Activated T-cell treated with anti-CD3 and anti-CD28 coated beads for 4 hours (primary cell): ENCODE data around the gene GPR155.
"Not testable (repeated sequence)": the region's sequence is repeated elsewhere in the genome, so short reads cannot be mapped to it uniquely, and the experiment has no call there.

Source experiments
- DNase-seq: peaks from one replicate; pipeline ENCODE4 v3.0.0-alpha.2; 2020

GPR155 gene

GRCh38 chr2:174491947-174492346 is 5.1 kb upstream of the GPR155 start:
- DNase-seq = no peak

- DNase-seq = no peak
Observed at GRCh38 chr2:174490051-174490450, 3.2 kb upstream of the GPR155 start.

GRCh38 chr2:174489520-174489919 is 2.7 kb upstream of the GPR155 start:
- not testable (repeated sequence) for DNase-seq

GRCh38 chr2:174487820-174488162 is 962 bp upstream of the GPR155 start:
- DNase-seq = no peak

- DNase-seq = peak; percentile 97
Observed at GRCh38 chr2:174487108-174487819, 435 bp upstream of the GPR155 start.

GRCh38 chr2:174485788-174486562 is 854 bp downstream of the GPR155 start:
- DNase-seq = no peak

- DNase-seq = not testable (repeated sequence)
Observed at GRCh38 chr2:174485045-174485444, 1.8 kb downstream of the GPR155 start.

- no peak for DNase-seq
Observed at GRCh38 chr2:174484573-174484972, 2.3 kb downstream of the GPR155 start.

- DNase-seq = no peak
Observed at GRCh38 chr2:174482854-174483253, 4.0 kb downstream of the GPR155 start.

- DNase-seq = no peak
Observed at GRCh38 chr2:174477759-174478158, 9.1 kb downstream of the GPR155 start.

GRCh38 chr2:174473796-174474195 is 13.0 kb downstream of the GPR155 start:
- DNase-seq = no peak

- DNase-seq = no peak
Observed at GRCh38 chr2:174465327-174465726, 21.5 kb downstream of the GPR155 start.

GRCh38 chr2:174461221-174461620 is 25.6 kb downstream of the GPR155 start:
- DNase-seq = no peak

- no peak for DNase-seq
Observed at GRCh38 chr2:174454566-174454965, 32.3 kb downstream of the GPR155 start.

- no peak for DNase-seq
Observed at GRCh38 chr2:174450021-174450816, 36.6 kb downstream of the GPR155 start.

- DNase-seq = no peak
Observed at GRCh38 chr2:174449033-174449432, 37.8 kb downstream of the GPR155 start.

GRCh38 chr2:174446531-174446930 is 40.3 kb downstream of the GPR155 start:
- no peak for DNase-seq

GRCh38 chr2:174445248-174445647 is 41.6 kb downstream of the GPR155 start:
- no peak for DNase-seq

GRCh38 chr2:174444761-174445160 is 42.1 kb downstream of the GPR155 start:
- DNase-seq = no peak

GRCh38 chr2:174442546-174443510 is 44.0 kb downstream of the GPR155 start:
- no peak for DNase-seq

- no peak for DNase-seq
Observed at GRCh38 chr2:174439950-174440349, 46.9 kb downstream of the GPR155 start.

- no peak for DNase-seq
Observed at GRCh38 chr2:174439323-174439722, 47.5 kb downstream of the GPR155 start.
